Measurements from ENCODE around the gene CYSTM1. TPM values are rescaled to one million over a fixed set of nuclear protein-coding genes. Genes with fewer than 3 reads are reported as not detected.
A peak's percentile ranks its signal among the peaks of the same experiment; 100 is the strongest.

The CYSTM1 gene
- total RNA-seq, 2 experiments from 2014 or later, result 21.4 to 36.7 TPM

DNA sequence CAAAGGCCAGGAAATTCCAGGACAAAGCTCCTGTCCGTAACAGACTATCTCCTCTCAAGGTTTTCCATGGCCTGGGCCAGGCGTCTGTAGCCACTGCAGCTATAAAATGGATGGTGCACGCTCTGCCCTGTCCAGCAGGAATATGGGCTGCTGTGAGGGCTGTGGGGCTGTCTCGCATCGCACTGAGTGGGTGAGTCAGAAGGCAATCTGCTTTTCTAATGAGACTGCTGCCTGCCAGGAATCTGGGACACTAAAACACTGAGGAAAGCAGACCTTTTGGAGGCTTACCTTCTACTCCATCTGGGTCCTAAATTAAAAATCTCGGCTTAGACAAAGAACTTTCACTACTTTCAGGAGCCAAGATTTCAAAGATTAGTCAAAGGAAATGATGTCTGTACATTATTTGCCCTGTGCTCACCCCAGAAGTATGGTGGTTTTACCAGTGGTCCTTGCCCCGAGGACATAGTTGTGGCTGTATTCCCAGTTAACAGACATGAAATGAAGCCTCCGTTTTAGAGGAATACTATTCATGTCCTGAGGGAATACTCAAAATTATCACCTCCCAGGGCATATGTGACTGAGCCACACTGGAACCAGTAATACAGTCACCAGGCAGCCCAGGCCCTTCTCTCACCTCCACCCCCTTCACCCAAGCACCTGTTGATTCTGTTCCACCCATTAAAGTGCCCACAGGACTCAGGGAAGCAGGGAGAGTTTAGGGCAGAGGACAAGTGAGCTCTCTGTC is 71.6 kb downstream of the CYSTM1 start:
- Histone ChIP-seq H3K4me2 (ENCODE audit: low read length) (peak overlapping the region; percentile 55; the same call in 1 of the 2 replicates), H3K36me3 (ENCODE audit: insufficient read depth, low read length) (peaks cover 34% of the 10 kb centered on the region), H4K20me1 (ENCODE audit: insufficient read depth, low read length) (no peaks in the 10 kb centered on the region), H3K79me2 (ENCODE audit: insufficient read depth, low read depth, low read length) (no peaks in the 10 kb centered on the region), H3K4me3 (ENCODE audit: low read depth, low read length, poor library complexity, severe bottlenecking) (no peak overlapping the region), H2AFZ (ENCODE audit: low read length) (no peak overlapping the region), H3K4me1 (ENCODE audit: insufficient read depth, low read length, poor library complexity, severe bottlenecking) (peaks cover 64% of the 10 kb centered on the region), H3K9me2 (ENCODE audit: insufficient read depth, low read length) (no peaks in the 10 kb centered on the region), H3K9me3 (ENCODE audit: low read length) (no peaks in the 10 kb centered on the region), H3K27ac (ENCODE audit: low read depth, low read length, poor library complexity, severe bottlenecking) (peak overlapping the region; percentile 17)
- ChIA-PET POLR2A (interaction anchor here (1.0 to 5.6 kb wide), 13 partner anchors 10 to 155 kb away, joined by 3 to 58 read pairs (median 5); partner anchors contain the start of genes ANKHD1, HBEGF and PFDN1), CTCF (ENCODE audit: unreplicated experiment) (interaction anchor here (0.7 to 7.1 kb wide), 6 partner anchors 11 to 114 kb away, joined by 3 to 99 read pairs (median 4); partner anchors contain the start of genes HBEGF and SLC4A9)
- intact Hi-C loops (cut with micrococcal nuclease; ENCODE audit: unreplicated experiment), result loop anchor here (10.0 kb wide), 2 partner anchors 308 to 388 kb away; partner anchors contain the start of genes CD14, SRA1 and TMCO6
- no TSS peak for BruUV-seq (replicated peaks)
- DNase-seq (ENCODE audit: low spot score), result no peak
- TF ChIP-seq, protein P1, sequence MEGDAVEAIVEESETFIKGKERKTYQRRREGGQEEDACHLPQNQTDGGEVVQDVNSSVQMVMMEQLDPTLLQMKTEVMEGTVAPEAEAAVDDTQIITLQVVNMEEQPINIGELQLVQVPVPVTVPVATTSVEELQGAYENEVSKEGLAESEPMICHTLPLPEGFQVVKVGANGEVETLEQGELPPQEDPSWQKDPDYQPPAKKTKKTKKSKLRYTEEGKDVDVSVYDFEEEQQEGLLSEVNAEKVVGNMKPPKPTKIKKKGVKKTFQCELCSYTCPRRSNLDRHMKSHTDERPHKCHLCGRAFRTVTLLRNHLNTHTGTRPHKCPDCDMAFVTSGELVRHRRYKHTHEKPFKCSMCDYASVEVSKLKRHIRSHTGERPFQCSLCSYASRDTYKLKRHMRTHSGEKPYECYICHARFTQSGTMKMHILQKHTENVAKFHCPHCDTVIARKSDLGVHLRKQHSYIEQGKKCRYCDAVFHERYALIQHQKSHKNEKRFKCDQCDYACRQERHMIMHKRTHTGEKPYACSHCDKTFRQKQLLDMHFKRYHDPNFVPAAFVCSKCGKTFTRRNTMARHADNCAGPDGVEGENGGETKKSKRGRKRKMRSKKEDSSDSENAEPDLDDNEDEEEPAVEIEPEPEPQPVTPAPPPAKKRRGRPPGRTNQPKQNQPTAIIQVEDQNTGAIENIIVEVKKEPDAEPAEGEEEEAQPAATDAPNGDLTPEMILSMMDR (conservative IDR thresholded peaks at IDR 0.05; ENCODE audit: low read length), result no peak
- no peak for TF ChIP-seq EZH2phosphoT487 (IDR thresholded peaks at IDR 0.05; ENCODE audit: borderline replicate concordance, low read depth, low read length)

DNA sequence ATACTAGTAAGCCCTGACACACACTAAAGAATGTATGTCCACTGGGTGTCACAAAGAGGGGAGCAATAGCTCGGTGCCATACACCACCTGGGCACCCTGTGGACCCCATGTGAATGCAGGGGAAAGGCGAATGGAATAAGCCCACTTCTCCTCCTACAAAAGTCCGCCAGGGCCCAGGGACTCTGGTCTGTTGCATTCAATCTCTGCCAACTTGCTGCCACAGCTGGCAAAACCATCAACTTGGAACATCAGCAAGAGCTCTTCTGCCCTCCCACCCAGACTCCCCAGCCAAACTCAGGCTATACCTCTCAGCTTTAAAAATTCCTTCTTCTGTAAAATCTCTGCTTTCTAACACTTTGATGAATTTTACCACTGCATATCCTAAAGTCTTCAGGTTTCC is 73.4 kb downstream of the CYSTM1 start:
- H3K9me3 ChIP-seq (ENCODE audit: low read length), result no peaks in the 10 kb centered on the region
- H3K36me3 ChIP-seq (ENCODE audit: insufficient read depth, low read length), result peaks cover 34% of the 10 kb centered on the region
- intact Hi-C loops (cut with micrococcal nuclease; ENCODE audit: unreplicated experiment), result loop anchor here (10.0 kb wide), 2 partner anchors 306 to 386 kb away; partner anchors contain the start of genes CD14, SRA1 and TMCO6
- DNase-seq (ENCODE audit: low spot score), result no peak
- no peaks in the 10 kb centered on the region for H3K79me2 ChIP-seq (ENCODE audit: insufficient read depth, low read depth, low read length)
- H4K20me1 ChIP-seq (ENCODE audit: insufficient read depth, low read length), result no peaks in the 10 kb centered on the region
- H3K4me2 ChIP-seq (ENCODE audit: low read length), result no peak overlapping the region
- H3K4me1 ChIP-seq (ENCODE audit: insufficient read depth, low read length, poor library complexity, severe bottlenecking), result peaks cover 76% of the 10 kb centered on the region
- H3K27ac ChIP-seq (ENCODE audit: low read depth, low read length, poor library complexity, severe bottlenecking), result no peak overlapping the region
- POLR2A ChIA-PET, result interaction anchor here (1.2 to 2.9 kb wide), 5 partner anchors 9 to 118 kb away, joined by 3 to 16 read pairs (median 6); partner anchors contain the start of gene HBEGF
- CTCF ChIA-PET (ENCODE audit: unreplicated experiment), result interaction anchor here (1.2 kb wide), 1 partner anchor 13 kb away, joined by 3 read pairs; no protein-coding TSS in a partner anchor
- no peak for TF ChIP-seq EZH2phosphoT487 (IDR thresholded peaks at IDR 0.05; ENCODE audit: borderline replicate concordance, low read depth, low read length)
- TF ChIP-seq, protein P1 (conservative IDR thresholded peaks at IDR 0.05; ENCODE audit: low read length), result no peak
- H2AFZ ChIP-seq (ENCODE audit: low read length), result no peak overlapping the region
- no peak overlapping the region for H3K4me3 ChIP-seq (ENCODE audit: low read depth, low read length, poor library complexity, severe bottlenecking)
- no peaks in the 10 kb centered on the region for H3K9me2 ChIP-seq (ENCODE audit: insufficient read depth, low read length)
- BruUV-seq (replicated peaks), result no TSS peak
